ENCODE measurements around the gene HDAC10. TPM values are rescaled to one million over a fixed set of nuclear protein-coding genes. Genes with fewer than 3 reads are reported as not detected.
A peak's percentile ranks its signal among the peaks of the same experiment; 100 is the strongest.

HDAC10 gene
- polyA plus RNA-seq, 1 experiment: 18.2 TPM

DNA sequence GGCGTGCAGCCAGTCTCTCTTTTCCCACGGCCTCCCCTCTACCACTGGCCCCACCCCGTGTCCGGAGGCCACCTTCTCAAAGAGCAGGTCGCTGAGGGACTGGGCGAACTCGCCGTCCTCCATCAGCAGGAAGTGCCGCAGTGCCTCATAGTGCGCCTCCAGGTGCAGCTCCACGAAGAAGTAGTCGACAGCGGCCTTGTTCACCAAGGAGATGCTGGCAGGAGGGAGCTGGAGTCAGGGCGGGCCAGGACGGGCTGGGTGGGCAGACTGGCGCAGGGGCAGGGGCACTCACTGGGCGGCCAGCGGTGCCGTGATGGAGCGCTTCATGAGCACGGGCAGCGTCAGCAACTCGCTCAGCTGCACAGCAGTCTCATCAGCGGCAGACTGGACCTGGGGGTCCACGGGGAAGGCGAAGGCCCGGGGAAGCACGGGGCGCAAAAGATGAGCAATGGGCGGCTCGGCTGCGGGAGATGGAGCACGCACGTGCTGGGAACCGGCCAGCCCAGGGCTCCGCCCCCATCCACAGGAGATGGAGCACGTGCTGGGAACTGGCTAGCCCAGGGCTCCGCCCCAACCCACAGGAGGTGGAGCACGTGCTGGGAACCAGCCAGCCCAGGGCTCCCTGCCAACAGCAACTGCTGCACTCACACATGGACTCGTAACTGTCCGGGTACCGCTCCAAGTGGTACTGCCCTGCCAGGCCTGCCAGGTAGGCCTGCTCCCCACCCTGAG lies 31.9 kb downstream of the HDAC10 start:
- ChIA-PET CTCF (interaction anchor here (0.9 to 2.0 kb wide), 2 partner anchors 11 to 18 kb away, joined by 4 to 6 read pairs; no protein-coding TSS in a partner anchor), POLR2A (no interaction called here)
- no peaks in the 10 kb centered on the region for H3K27me3 ChIP-seq (ENCODE audit: control insufficient read depth, insufficient read depth, low read length)
- TF ChIP-seq, protein P1, sequence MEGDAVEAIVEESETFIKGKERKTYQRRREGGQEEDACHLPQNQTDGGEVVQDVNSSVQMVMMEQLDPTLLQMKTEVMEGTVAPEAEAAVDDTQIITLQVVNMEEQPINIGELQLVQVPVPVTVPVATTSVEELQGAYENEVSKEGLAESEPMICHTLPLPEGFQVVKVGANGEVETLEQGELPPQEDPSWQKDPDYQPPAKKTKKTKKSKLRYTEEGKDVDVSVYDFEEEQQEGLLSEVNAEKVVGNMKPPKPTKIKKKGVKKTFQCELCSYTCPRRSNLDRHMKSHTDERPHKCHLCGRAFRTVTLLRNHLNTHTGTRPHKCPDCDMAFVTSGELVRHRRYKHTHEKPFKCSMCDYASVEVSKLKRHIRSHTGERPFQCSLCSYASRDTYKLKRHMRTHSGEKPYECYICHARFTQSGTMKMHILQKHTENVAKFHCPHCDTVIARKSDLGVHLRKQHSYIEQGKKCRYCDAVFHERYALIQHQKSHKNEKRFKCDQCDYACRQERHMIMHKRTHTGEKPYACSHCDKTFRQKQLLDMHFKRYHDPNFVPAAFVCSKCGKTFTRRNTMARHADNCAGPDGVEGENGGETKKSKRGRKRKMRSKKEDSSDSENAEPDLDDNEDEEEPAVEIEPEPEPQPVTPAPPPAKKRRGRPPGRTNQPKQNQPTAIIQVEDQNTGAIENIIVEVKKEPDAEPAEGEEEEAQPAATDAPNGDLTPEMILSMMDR (IDR thresholded peaks at IDR 0.05; ENCODE audit: insufficient read depth, low read depth, low read length): no peak
- H3K4me3 ChIP-seq (ENCODE audit: low read depth, low read length): no peak overlapping the region
- peak; percentile 50 for DNase-seq (ENCODE audit: low read depth)
- peaks cover 63% of the 10 kb centered on the region for H3K36me3 ChIP-seq (ENCODE audit: control insufficient read depth, insufficient read depth, low read length)

DNA sequence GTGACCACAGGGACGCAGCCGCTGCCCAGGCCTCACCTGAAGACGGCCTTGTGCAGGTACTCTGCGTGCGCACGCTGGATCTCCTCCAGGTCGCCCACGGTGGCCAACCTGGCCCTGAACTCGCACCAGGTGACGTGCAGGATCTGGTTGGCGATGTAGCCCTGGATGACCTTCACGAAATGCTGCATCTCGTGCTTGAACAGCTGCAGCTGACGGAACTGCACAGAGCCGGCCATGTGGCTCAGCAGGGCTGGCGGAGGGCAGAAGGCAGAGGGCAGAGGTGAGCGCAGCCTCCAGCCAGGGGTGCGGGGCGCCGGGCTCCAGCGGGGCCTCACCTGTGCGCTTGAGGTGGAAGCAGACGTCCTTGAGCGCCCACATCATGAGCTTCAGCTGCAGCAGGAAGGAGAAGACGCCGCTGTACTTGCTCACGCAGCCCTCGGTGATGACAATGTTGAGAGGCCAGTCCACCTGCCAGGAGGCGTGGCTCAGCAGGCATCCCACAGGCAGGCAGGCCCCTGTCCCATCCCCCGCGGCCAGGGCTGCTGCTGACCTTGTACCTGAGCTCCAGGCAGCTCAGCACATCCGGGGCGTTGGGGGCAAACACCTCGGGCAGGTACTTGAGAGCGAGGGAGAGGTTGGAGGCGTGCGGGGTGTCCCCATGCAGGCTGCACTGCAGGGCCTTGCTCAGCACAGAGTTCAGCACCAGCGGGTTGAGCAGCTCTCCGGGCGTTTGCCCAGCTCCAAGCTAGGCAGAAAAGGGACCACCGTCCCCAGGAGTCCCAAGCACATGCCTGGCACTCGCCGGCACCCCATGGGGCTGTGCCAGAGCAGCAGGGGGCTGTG lies 32.7 kb downstream of the HDAC10 start:
- ChIA-PET POLR2A (no interaction called here), CTCF (interaction anchor here (0.6 to 0.9 kb wide), 3 partner anchors 10 to 290 kb away, joined by 3 to 4 read pairs (median 3); no protein-coding TSS in a partner anchor)
- TF ChIP-seq, protein P1 (IDR thresholded peaks at IDR 0.05; ENCODE audit: insufficient read depth, low read depth, low read length): no peak
- DNase-seq (ENCODE audit: low read depth): no peak
- Histone ChIP-seq H3K36me3 (ENCODE audit: control insufficient read depth, insufficient read depth, low read length) (peaks cover 58% of the 10 kb centered on the region), H3K27me3 (ENCODE audit: control insufficient read depth, insufficient read depth, low read length) (no peaks in the 10 kb centered on the region), H3K4me3 (ENCODE audit: low read depth, low read length) (no peak overlapping the region)

DNA sequence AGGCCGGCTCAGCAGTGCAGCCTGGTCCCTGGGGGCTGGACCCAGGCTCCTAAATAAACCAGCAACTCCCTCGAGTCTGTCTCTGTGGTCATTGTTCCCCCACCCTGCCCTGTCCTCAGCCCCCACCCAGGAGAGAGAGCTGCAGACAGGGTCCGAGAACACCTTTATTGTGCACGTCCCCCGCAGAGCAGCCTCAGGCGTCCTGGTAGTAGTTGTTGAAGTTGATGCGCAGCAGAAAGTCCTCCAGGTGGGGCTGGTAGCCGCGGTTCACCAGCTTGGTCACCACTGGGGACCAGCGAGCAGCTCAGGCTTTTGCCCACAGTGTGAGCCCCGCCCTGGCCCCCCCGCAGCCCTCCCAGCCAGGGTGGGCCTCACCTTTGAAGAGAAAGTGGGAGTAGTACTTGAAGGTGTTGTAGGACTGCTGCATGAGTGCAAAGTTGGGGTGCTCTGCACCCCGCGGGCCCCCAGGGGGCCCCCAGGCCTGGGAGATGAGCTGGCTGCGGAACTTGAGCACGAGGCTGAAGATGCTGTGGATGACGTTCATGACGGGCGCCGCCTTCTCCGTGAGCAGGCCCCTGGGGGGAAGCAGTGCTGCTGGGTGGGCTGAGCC lies 33.4 kb downstream of the HDAC10 start:
- DNase-seq (ENCODE audit: low read depth): no peak
- peaks cover 56% of the 10 kb centered on the region for H3K36me3 ChIP-seq (ENCODE audit: control insufficient read depth, insufficient read depth, low read length)
- no peaks in the 10 kb centered on the region for H3K27me3 ChIP-seq (ENCODE audit: control insufficient read depth, insufficient read depth, low read length)
- TF ChIP-seq, protein P1 (IDR thresholded peaks at IDR 0.05; ENCODE audit: insufficient read depth, low read depth, low read length): no peak
- CTCF ChIA-PET: interaction anchor here (0.6 to 2.9 kb wide), 2 partner anchors 11 to 20 kb away, joined by 3 to 10 read pairs; no protein-coding TSS in a partner anchor
- POLR2A ChIA-PET: no interaction called here
- H3K4me3 ChIP-seq (ENCODE audit: low read depth, low read length): no peak overlapping the region

DNA sequence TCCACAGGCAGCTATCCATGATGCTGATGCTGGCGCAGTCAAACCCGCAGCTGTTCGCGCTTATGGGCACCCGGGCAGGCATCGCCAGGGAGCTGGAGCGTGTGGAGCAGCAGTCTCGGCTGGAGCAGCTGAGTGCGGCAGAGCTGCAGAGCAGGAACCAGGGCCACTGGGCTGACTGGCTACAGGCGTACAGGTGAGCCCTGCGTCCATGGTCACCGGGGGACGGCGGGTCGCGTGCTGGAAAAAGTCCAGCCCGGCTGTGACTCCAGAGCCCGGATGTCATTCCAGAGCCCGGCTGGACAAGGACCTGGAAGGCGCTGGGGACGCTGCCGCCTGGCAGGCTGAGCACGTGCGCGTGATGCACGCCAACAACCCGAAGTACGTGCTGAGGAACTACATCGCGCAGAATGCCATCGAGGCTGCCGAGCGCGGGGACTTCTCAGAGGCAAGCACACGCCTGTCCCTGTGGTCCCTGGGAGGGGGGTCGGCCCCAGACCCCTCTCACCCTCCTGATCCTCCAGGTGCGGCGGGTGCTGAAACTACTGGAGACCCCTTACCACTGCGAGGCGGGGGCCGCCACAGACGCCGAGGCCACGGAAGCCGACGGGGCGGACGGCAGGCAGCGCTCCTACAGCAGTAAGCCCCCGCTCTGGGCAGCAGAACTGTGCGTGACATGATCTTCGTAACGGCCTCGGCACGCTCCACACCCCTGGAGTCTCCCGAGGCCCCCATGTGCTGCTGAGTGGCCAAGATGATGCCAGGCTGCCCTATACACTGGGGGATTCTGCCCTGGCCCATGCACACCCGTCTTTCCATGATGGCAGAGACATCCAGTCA lies 34.2 kb downstream of the HDAC10 start:
- TF ChIP-seq, protein P1 (IDR thresholded peaks at IDR 0.05; ENCODE audit: insufficient read depth, low read depth, low read length): no peak
- Histone ChIP-seq H3K27me3 (ENCODE audit: control insufficient read depth, insufficient read depth, low read length) (no peaks in the 10 kb centered on the region), H3K4me3 (ENCODE audit: low read depth, low read length) (no peak overlapping the region), H3K36me3 (ENCODE audit: control insufficient read depth, insufficient read depth, low read length) (peaks cover 54% of the 10 kb centered on the region)
- ChIA-PET CTCF (interaction anchor here (2.9 kb wide), 1 partner anchor 11 kb away, joined by 10 read pairs; no protein-coding TSS in a partner anchor), POLR2A (no interaction called here)
- DNase-seq (ENCODE audit: low read depth): no peak

Data from BJ (cell line).